Measurements from ENCODE around the gene HPDL. TPM values are rescaled to one million over a fixed set of nuclear protein-coding genes. Genes with fewer than 3 reads are reported as not detected.
"Not testable (repeated sequence)": the region's sequence is repeated elsewhere in the genome, so short reads cannot be mapped to it uniquely, and the experiment has no call there.

HPDL gene
- total and polyA plus RNA-seq, 10 of the 15 experiments (the other 5 are each of a cell fraction or from before 2014, with no cell fraction given), result 1.3 to 75.5 (median 31.8) TPM

GRCh38 chr1:45284858-45285257 lies 41.8 kb upstream of the HPDL start:
- POLR2A ChIA-PET; H3K9me3 ChIP-seq (replicated peaks; ENCODE audit: control insufficient read depth, insufficient read depth, low read length); H3K9ac ChIP-seq (ENCODE audit: control insufficient read depth, insufficient read depth, low read length); H2AFZ ChIP-seq (ENCODE audit: control insufficient read depth, low read depth, low read length); H3K27me3 ChIP-seq (replicated peaks in 1 of 2; ENCODE audit: control insufficient read depth in 2 of 2, insufficient read depth in 2 of 2, low read length in 1 of 2); H4K20me1 ChIP-seq (ENCODE audit: control insufficient read depth, insufficient read depth); H3K79me2 ChIP-seq (ENCODE audit: control insufficient read depth, insufficient read depth, low read length); RAD21 ChIA-PET (ENCODE audit: unreplicated experiment); H3K27ac ChIP-seq (ENCODE audit: control insufficient read depth, insufficient read depth); in situ Hi-C loops (cut with MboI); FAIRE-seq; ATAC-seq; H3K4me2 ChIP-seq (ENCODE audit: control insufficient read depth, insufficient read depth); H3K36me3 ChIP-seq (ENCODE audit: control insufficient read depth in 2 of 2, insufficient read depth in 2 of 2, low read length in 1 of 2); BruUV-seq (replicated peaks); intact Hi-C loops (cut with micrococcal nuclease; ENCODE audit: unreplicated experiment); H3K4me1 ChIP-seq (ENCODE audit: control insufficient read depth, insufficient read depth, low read length); H3K4me3 ChIP-seq; DNase-seq (ENCODE audit: low read depth, low spot score); SMC1A ChIA-PET (ENCODE audit: uncharacterized antibody, unreplicated experiment): not testable (repeated sequence)
- CTCF ChIA-PET, result interaction anchor here (0.9 to 1.2 kb wide), 2 partner anchors 149 to 354 kb away, joined by 3 read pairs; no protein-coding TSS in a partner anchor
- 44% methylated on average over 8 of the region's 9 CpGs for WGBS (ENCODE audit: insufficient coverage, insufficient replicate concordance, low lambda C conversion rate, missing lambda C conversion rate)

GRCh38 chr1:45286521-45286920 lies 40.2 kb upstream of the HPDL start:
- 0% methylated on average over 2 of the region's 3 CpGs for WGBS (ENCODE audit: insufficient coverage, insufficient replicate concordance, low lambda C conversion rate, missing lambda C conversion rate)
- H3K36me3 ChIP-seq (ENCODE audit: control insufficient read depth in 2 of 2, insufficient read depth in 2 of 2, low read length in 1 of 2); H3K4me2 ChIP-seq (ENCODE audit: control insufficient read depth, insufficient read depth); H3K27me3 ChIP-seq (replicated peaks in 1 of 2; ENCODE audit: control insufficient read depth in 2 of 2, insufficient read depth in 2 of 2, low read length in 1 of 2); in situ Hi-C loops (cut with MboI); H4K20me1 ChIP-seq (ENCODE audit: control insufficient read depth, insufficient read depth); intact Hi-C loops (cut with micrococcal nuclease; ENCODE audit: unreplicated experiment); FAIRE-seq; H3K79me2 ChIP-seq (ENCODE audit: control insufficient read depth, insufficient read depth, low read length); CTCF ChIA-PET; H3K4me1 ChIP-seq (ENCODE audit: control insufficient read depth, insufficient read depth, low read length); BruUV-seq (replicated peaks); DNase-seq (ENCODE audit: low read depth, low spot score); ATAC-seq; SMC1A ChIA-PET (ENCODE audit: uncharacterized antibody, unreplicated experiment); H3K4me3 ChIP-seq; RAD21 ChIA-PET (ENCODE audit: unreplicated experiment); POLR2A ChIA-PET; H2AFZ ChIP-seq (ENCODE audit: control insufficient read depth, low read depth, low read length); H3K27ac ChIP-seq (ENCODE audit: control insufficient read depth, insufficient read depth); H3K9ac ChIP-seq (ENCODE audit: control insufficient read depth, insufficient read depth, low read length); H3K9me3 ChIP-seq (replicated peaks; ENCODE audit: control insufficient read depth, insufficient read depth, low read length): not testable (repeated sequence)

GRCh38 chr1:45291002-45291401 lies 35.7 kb upstream of the HPDL start:
- H3K36me3 ChIP-seq (ENCODE audit: control insufficient read depth in 2 of 2, insufficient read depth in 2 of 2, low read length in 1 of 2); H3K9ac ChIP-seq (ENCODE audit: control insufficient read depth, insufficient read depth, low read length); H3K79me2 ChIP-seq (ENCODE audit: control insufficient read depth, insufficient read depth, low read length); intact Hi-C loops (cut with micrococcal nuclease; ENCODE audit: unreplicated experiment); H4K20me1 ChIP-seq (ENCODE audit: control insufficient read depth, insufficient read depth); H2AFZ ChIP-seq (ENCODE audit: control insufficient read depth, low read depth, low read length); BruUV-seq (replicated peaks); DNase-seq (ENCODE audit: low read depth, low spot score); ATAC-seq; FAIRE-seq; H3K27me3 ChIP-seq (replicated peaks in 1 of 2; ENCODE audit: control insufficient read depth in 2 of 2, insufficient read depth in 2 of 2, low read length in 1 of 2); H3K4me2 ChIP-seq (ENCODE audit: control insufficient read depth, insufficient read depth); H3K4me3 ChIP-seq; in situ Hi-C loops (cut with MboI); H3K4me1 ChIP-seq (ENCODE audit: control insufficient read depth, insufficient read depth, low read length); H3K27ac ChIP-seq (ENCODE audit: control insufficient read depth, insufficient read depth); H3K9me3 ChIP-seq (replicated peaks; ENCODE audit: control insufficient read depth, insufficient read depth, low read length): not testable (repeated sequence)
- CTCF ChIA-PET, result interaction anchor here (1.6 to 3.5 kb wide), 4 partner anchors 9 to 279 kb away, joined by 5 to 18 read pairs (median 10); partner anchors contain the start of gene UROD
- RAD21 ChIA-PET (ENCODE audit: unreplicated experiment), result interaction anchor here (1.1 to 1.2 kb wide), 3 partner anchors 272 to 491 kb away, joined by 3 to 4 read pairs (median 4); partner anchors contain the start of gene PLK3
- SMC1A ChIA-PET (ENCODE audit: uncharacterized antibody, unreplicated experiment), result interaction anchor here (0.6 to 2.9 kb wide), 3 partner anchors 8 to 211 kb away, joined by 3 to 13 read pairs (median 7); no protein-coding TSS in a partner anchor
- 69% methylated on average over 6 of the region's 6 CpGs for WGBS (ENCODE audit: insufficient coverage, insufficient replicate concordance, low lambda C conversion rate, missing lambda C conversion rate)
- POLR2A ChIA-PET, result interaction anchor here (0.7 to 2.2 kb wide), 3 partner anchors 12 to 429 kb away, joined by 3 to 8 read pairs (median 4); no protein-coding TSS in a partner anchor
